Astrocyte of the spinal cord (primary cell): ENCODE results near the gene TTLL3.
A peak's percentile ranks its signal among the peaks of the same experiment; 100 is the strongest.

Experiments
- DNase-seq: peaks from one replicate; pipeline ENCODE4 v3.0.0; 2011; ENCODE audit warnings: low read depth, low spot score
- H3K4me3 ChIP-seq: 2 replicates; pipeline ENCODE4 v1.5.1; 2011; ENCODE audit warnings: low read depth, mild to moderate bottlenecking, low read length, moderate library complexity
- in situ Hi-C: cut with HindIII; loops from 2 replicates; pipeline ENCODE4 v1.10.0; 2017; ENCODE audit warnings: low sequenced_read_pairs
- TF ChIP-seq, protein P1 (sequence below): IDR thresholded peaks from 2 replicates; pipeline ENCODE4 v1.5.1; 2012; ENCODE audit warnings: low read depth, mild to moderate bottlenecking, low read length, inconsistent platforms

Gene TTLL3

DNA sequence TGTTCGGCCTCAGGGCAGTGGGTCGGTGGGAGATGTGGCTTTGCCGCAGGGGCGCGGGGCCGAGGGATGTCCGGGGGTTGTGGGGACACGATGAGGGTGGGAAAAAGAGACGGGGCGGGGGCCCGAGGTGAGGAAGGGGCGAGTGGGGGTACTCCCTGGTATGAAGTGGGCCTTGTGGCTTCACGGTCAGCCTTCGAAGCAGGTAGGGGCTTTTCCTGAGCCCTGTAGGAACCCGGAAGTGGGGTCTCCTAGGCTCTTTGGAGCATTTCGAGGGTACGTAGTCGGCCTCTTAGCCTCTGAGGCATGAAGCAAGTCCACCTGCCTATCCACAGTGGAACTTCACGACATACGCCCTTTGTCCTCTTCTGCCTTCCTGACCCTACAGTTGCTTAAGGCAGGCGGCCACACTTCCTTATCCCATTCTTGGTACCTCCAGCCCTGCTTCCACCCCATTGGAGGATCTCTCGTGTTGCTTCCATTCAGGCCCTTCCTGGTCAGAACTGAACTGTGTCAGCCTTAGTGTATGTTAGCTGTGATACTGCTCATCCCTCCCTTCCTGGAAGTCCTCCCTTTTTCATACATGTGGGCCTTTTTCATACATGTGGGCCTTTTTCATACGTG is 16.8 kb upstream of the TTLL3 start:
- H3K4me3 ChIP-seq = peak overlapping the region; percentile 91
- TF ChIP-seq, protein P1, sequence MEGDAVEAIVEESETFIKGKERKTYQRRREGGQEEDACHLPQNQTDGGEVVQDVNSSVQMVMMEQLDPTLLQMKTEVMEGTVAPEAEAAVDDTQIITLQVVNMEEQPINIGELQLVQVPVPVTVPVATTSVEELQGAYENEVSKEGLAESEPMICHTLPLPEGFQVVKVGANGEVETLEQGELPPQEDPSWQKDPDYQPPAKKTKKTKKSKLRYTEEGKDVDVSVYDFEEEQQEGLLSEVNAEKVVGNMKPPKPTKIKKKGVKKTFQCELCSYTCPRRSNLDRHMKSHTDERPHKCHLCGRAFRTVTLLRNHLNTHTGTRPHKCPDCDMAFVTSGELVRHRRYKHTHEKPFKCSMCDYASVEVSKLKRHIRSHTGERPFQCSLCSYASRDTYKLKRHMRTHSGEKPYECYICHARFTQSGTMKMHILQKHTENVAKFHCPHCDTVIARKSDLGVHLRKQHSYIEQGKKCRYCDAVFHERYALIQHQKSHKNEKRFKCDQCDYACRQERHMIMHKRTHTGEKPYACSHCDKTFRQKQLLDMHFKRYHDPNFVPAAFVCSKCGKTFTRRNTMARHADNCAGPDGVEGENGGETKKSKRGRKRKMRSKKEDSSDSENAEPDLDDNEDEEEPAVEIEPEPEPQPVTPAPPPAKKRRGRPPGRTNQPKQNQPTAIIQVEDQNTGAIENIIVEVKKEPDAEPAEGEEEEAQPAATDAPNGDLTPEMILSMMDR = no peak
- in situ Hi-C loops = no loop called here
- peak; percentile 27 for DNase-seq

GRCh38 chr3:9794400-9794799 is 15.7 kb upstream of the TTLL3 start:
- in situ Hi-C loops = no loop called here
- H3K4me3 ChIP-seq = no peak overlapping the region
- DNase-seq = no peak
- TF ChIP-seq, protein P1 = no peak

GRCh38 chr3:9795207-9795606 is 14.9 kb upstream of the TTLL3 start:
- DNase-seq = no peak
- H3K4me3 ChIP-seq = no peak overlapping the region
- in situ Hi-C loops = no loop called here
- TF ChIP-seq, protein P1 = no peak

GRCh38 chr3:9797196-9797945 is 12.7 kb upstream of the TTLL3 start:
- DNase-seq = no peak
- in situ Hi-C loops = no loop called here
- TF ChIP-seq, protein P1 = no peak
- no peak overlapping the region for H3K4me3 ChIP-seq

DNA sequence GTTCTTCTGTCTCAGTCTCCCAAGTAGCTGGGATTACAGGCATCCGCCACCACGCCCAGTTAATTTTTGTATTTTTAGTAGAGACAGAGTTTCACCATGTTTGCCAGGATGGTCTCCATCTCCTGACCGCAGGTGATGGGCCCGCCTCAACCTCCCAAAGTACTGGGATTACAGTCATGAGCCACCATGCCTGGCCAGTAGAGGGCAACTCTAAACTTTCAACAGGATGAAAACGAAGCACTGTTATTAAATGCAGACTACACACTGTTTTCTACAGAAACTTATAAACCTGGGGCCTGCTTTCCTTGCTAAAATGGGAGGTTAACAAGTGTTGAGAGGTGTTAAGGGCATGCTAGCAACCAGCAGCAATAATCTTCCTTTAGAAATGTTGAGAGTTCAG is 9.5 kb upstream of the TTLL3 start:
- no peak overlapping the region for H3K4me3 ChIP-seq
- TF ChIP-seq, protein P1 = peak; percentile 41
- DNase-seq = no peak
- in situ Hi-C loops = no loop called here

GRCh38 chr3:9803494-9803893 is 6.6 kb upstream of the TTLL3 start:
- H3K4me3 ChIP-seq = no peak overlapping the region
- TF ChIP-seq, protein P1 = no peak
- in situ Hi-C loops = no loop called here
- DNase-seq = no peak
